Upper lobe of left lung (tissue), 6 donors: ENCODE data around the gene PRM1. TPM values are rescaled to one million over a fixed set of nuclear protein-coding genes. Genes with fewer than 3 reads are reported as not detected.
A peak's percentile ranks its signal among the peaks of the same experiment; 100 is the strongest.

Experiments
- ATAC-seq, 2 donors: fragments of 200-7000 bp; cut with Tn5 transposase; one replicate each; pipeline ENCODE4 v1.9.1; 2022; ENCODE audit warnings: mild to moderate bottlenecking in 2 of 2, moderate library complexity in 2 of 2; ENCODE audit not compliant: low FRiP score in 2 of 2
- DNase-seq, 2 donors: peaks; one replicate each; pipeline ENCODE4 v3.0.0-alpha.2; 2019 to 2020
- H3K27ac ChIP-seq, 4 donors: fragments of 200-600 bp; sonication (generic); one replicate each; pipeline ENCODE4 v1.5.1; 2016 to 2019
- H3K27me3 ChIP-seq, 4 donors: fragments of 200-600 bp; sonication (generic); one replicate each; pipeline ENCODE4 v1.5.1; 2017 to 2019
- H3K36me3 ChIP-seq, 4 donors: fragments of 200-600 bp; sonication (generic); one replicate each; pipeline ENCODE4 v1.5.1; 2016 to 2019
- H3K4me1 ChIP-seq, 4 donors: fragments of 200-600 bp; sonication (generic); one replicate each; pipeline ENCODE4 v1.5.1; 2018 to 2019
- H3K4me3 ChIP-seq, 4 donors: fragments of 200-600 bp; sonication (generic); one replicate each; pipeline ENCODE4 v1.5.1; 2017 to 2019; ENCODE audit warnings: mild to moderate bottlenecking in 2 of 4, moderate library complexity in 1 of 4
- H3K9me3 ChIP-seq, 4 donors: fragments of 200-600 bp; sonication (generic); one replicate each; pipeline ENCODE4 v1.5.1; 2018 to 2019
- CTCF ChIP-seq, 6 experiments: fragments of 450-650 bp in 4 of 6; fragments of 200-600 bp in 2 of 6; sonication (generic) in 2 of 6; IDR thresholded peaks; one replicate each; pipeline ENCODE4 v1.5.1; 2016 to 2019; ENCODE audit warnings: antibody characterized with exemption in 6 of 6
- EP300 ChIP-seq, 4 donors: sonication (generic); formaldehyde crosslinking; IDR thresholded peaks; one replicate each; pipeline ENCODE4 v1.5.1; 2017; ENCODE audit warnings: antibody characterized with exemption in 4 of 4, control low read depth in 2 of 4
- POLR2A ChIP-seq, 4 donors: fragments of 450-650 bp; IDR thresholded peaks; one replicate each; pipeline ENCODE4 v1.5.1; 2016 to 2017; ENCODE audit warnings: antibody characterized with exemption in 4 of 4, mild to moderate bottlenecking in 2 of 4
- POLR2AphosphoS5 ChIP-seq, 2 donors: sonication (generic); formaldehyde crosslinking; IDR thresholded peaks; one replicate each; pipeline ENCODE4 v1.5.1; 2017; ENCODE audit warnings: antibody characterized with exemption in 2 of 2
- WGBS, 2 donors: methylation state at CpG; one replicate each; pipeline ENCODE4 v1.1.5; 2017 to 2018; 5-methylcytosine and 5-hydroxymethylcytosine counted together
- total RNA-seq, 6 donors: library from RNA; depleted of rRNA in 4 of 6; stranded (reverse); fragments of >200 nt in 4 of 6; gene quantifications; one replicate each; pipeline versions ENCODE4 v1.1.0 to v1.2.1, GENCODE V29; 2016 to 2021
- donor health status: DM: no; HTN: no; CAD: no; lungs with moderate emphysema.
- donor health status: DM: no; HTN: yes; CAD: no; lungs with severe emphysema.

PRM1 gene
- total RNA-seq, 6 donors from 2014 or later, result not detected

GRCh38 chr16:11309895-11310633 lies 28.9 kb upstream of the PRM1 start:
- H3K27ac ChIP-seq, result peak overlapping the region in 3 of 4 donors; percentile 22 to 85 (median 66)
- H3K9me3 ChIP-seq, result no peaks in the 10 kb centered on the region
- DNase-seq (no peak), ATAC-seq (no peak)
- peaks cover 41 to 61% (median 46%) of the 10 kb centered on the region in 4 donors for H3K4me1 ChIP-seq
- H3K4me3 ChIP-seq, result no peak overlapping the region
- no peaks in the 10 kb centered on the region for H3K27me3 ChIP-seq
- WGBS, 2 donors, result 64 to 71% methylated on average over 9 of the region's 9 CpGs
- TF ChIP-seq CTCF (IDR thresholded peaks at IDR 0.05) (no peak), POLR2AphosphoS5 (IDR thresholded peaks at IDR 0.05) (no peak), EP300 (IDR thresholded peaks at IDR 0.05) (no peak), POLR2A (IDR thresholded peaks at IDR 0.05) (no peak)
- no peaks in the 10 kb centered on the region for H3K36me3 ChIP-seq

GRCh38 chr16:11308493-11309283 lies 27.6 kb upstream of the PRM1 start:
- Histone ChIP-seq H3K4me1 (peaks cover 41 to 63% (median 46%) of the 10 kb centered on the region in 4 donors), H3K27me3 (no peaks in the 10 kb centered on the region), H3K36me3 (no peaks in the 10 kb centered on the region), H3K9me3 (no peaks in the 10 kb centered on the region), H3K4me3 (no peak overlapping the region), H3K27ac (peak overlapping the region; percentile 78 to 93 (median 84))
- ATAC-seq, result no peak
- WGBS, 2 donors, result 53 to 84% methylated on average over 8 to 14 of the region's 15 CpGs
- no peak for TF ChIP-seq CTCF (IDR thresholded peaks at IDR 0.05)
- no peak for TF ChIP-seq EP300 (IDR thresholded peaks at IDR 0.05)
- no peak for TF ChIP-seq POLR2A (IDR thresholded peaks at IDR 0.05)
- no peak for TF ChIP-seq POLR2AphosphoS5 (IDR thresholded peaks at IDR 0.05)
- peak in 1 of 2 donors; percentile 46 for DNase-seq

GRCh38 chr16:11307639-11308492 lies 26.7 kb upstream of the PRM1 start:
- WGBS, 2 donors, result 73 to 74% methylated on average over 12 to 21 of the region's 21 CpGs
- H3K36me3 ChIP-seq, result no peaks in the 10 kb centered on the region
- ATAC-seq (no peak), DNase-seq (peak; percentile 46 to 72)
- H3K9me3 ChIP-seq, result no peaks in the 10 kb centered on the region
- no peaks in the 10 kb centered on the region for H3K27me3 ChIP-seq
- peak overlapping the region; percentile 78 to 93 (median 84) for H3K27ac ChIP-seq
- TF ChIP-seq POLR2A (IDR thresholded peaks at IDR 0.05), result no peak
- TF ChIP-seq CTCF (IDR thresholded peaks at IDR 0.05), result no peak
- no peak for TF ChIP-seq POLR2AphosphoS5 (IDR thresholded peaks at IDR 0.05)
- TF ChIP-seq EP300 (IDR thresholded peaks at IDR 0.05), result no peak
- no peak overlapping the region for H3K4me3 ChIP-seq
- peaks cover 37 to 68% (median 44%) of the 10 kb centered on the region in 4 donors for H3K4me1 ChIP-seq

GRCh38 chr16:11306997-11307638 lies 26.0 kb upstream of the PRM1 start:
- TF ChIP-seq EP300 (IDR thresholded peaks at IDR 0.05) (peak in 2 of 4 donors; percentile 19 to 86), POLR2AphosphoS5 (IDR thresholded peaks at IDR 0.05) (peak; percentile 16 to 48), CTCF (IDR thresholded peaks at IDR 0.05) (no peak), POLR2A (IDR thresholded peaks at IDR 0.05) (no peak)
- no peak overlapping the region for H3K4me3 ChIP-seq
- no peaks in the 10 kb centered on the region for H3K9me3 ChIP-seq
- peak; percentile 40 to 70 for ATAC-seq
- WGBS, 2 donors, result 53 to 61% methylated on average over 7 of the region's 7 CpGs
- peak in 1 of 2 donors; percentile 76 for DNase-seq
- H3K27ac ChIP-seq, result peak overlapping the region; percentile 78 to 93 (median 84)
- H3K27me3 ChIP-seq, result no peaks in the 10 kb centered on the region
- H3K36me3 ChIP-seq, result no peaks in the 10 kb centered on the region
- H3K4me1 ChIP-seq, result peaks cover 29 to 60% (median 40%) of the 10 kb centered on the region in 4 donors
